ENCODE data around the gene ADAM8. TPM values are rescaled to one million over a fixed set of nuclear protein-coding genes. Genes with fewer than 3 reads are reported as not detected.

Gene ADAM8
- total and polyA plus RNA-seq, 2 of the 4 experiments (the other 2 are of a cell fraction) = under 0.01 to 0.74 TPM

GRCh38 chr10:133227256-133227655 lies 49.4 kb downstream of the ADAM8 start:
- Histone ChIP-seq H2BK120ac (ENCODE audit: low read depth, low read length) (no peak overlapping the region), H2AFZ (replicated peaks; ENCODE audit: low read length, poor library complexity) (no peak overlapping the region), H4K8ac (ENCODE audit: low read depth in 2 of 2, low read length in 2 of 2) (no peak overlapping the region), H2BK15ac (ENCODE audit: low read depth, low read length) (no peak overlapping the region), H2AK5ac (ENCODE audit: low read depth, low read length) (no peak overlapping the region), H4K20me1 (ENCODE audit: insufficient read depth, low read length) (no peaks in the 10 kb centered on the region), H3K79me1 (ENCODE audit: low read depth in 1 of 2, low read length in 2 of 2) (no peaks in the 10 kb centered on the region), H4K5ac (ENCODE audit: low read depth, low read length) (no peak overlapping the region), H3K4me3 (ENCODE audit: insufficient read depth, low read depth, low read length) (no peak overlapping the region), H3K4me1 (ENCODE audit: control insufficient read depth, insufficient read depth, low read length) (no peaks in the 10 kb centered on the region), H3K9me1 (ENCODE audit: insufficient read depth, low read length) (no peaks in the 10 kb centered on the region), H2AK9ac (replicated peaks; ENCODE audit: low read depth, low read length, poor library complexity) (no peak overlapping the region), H3K14ac (replicated peaks; ENCODE audit: low read depth, low read length) (no peak overlapping the region), H3K9me3 (ENCODE audit: control insufficient read depth, insufficient read depth, low read length) (no peaks in the 10 kb centered on the region), H3K27ac (ENCODE audit: insufficient read depth, low read length) (no peak overlapping the region), H3K27me3 (ENCODE audit: control insufficient read depth, insufficient read depth, low read length) (peaks cover 41% of the 10 kb centered on the region), H3K56ac (ENCODE audit: extremely low read depth, insufficient read depth, low read length) (no peak overlapping the region), H3K4ac (ENCODE audit: low read depth, low read length) (no peak overlapping the region), H4K91ac (ENCODE audit: insufficient read depth, low read depth, low read length) (no peak overlapping the region), H3K36me3 (ENCODE audit: control insufficient read depth, insufficient read depth, low read length) (no peaks in the 10 kb centered on the region), H3K23ac (ENCODE audit: low read depth, low read length) (no peak overlapping the region), H3K18ac (ENCODE audit: low read depth, low read length) (no peak overlapping the region), H2BK20ac (ENCODE audit: low read depth, low read length) (no peak overlapping the region), H2BK5ac (ENCODE audit: low read depth, low read length, poor library complexity, severe bottlenecking) (no peak overlapping the region), H3K4me2 (ENCODE audit: low read depth, low read length) (no peak overlapping the region), H3K9ac (ENCODE audit: low read depth, low read length) (no peak overlapping the region)
- BruUV-seq (replicated peaks) = no TSS peak
- in situ Hi-C loops (cut with MboI; ENCODE audit: low sequenced_read_pairs) = no loop called here
- WGBS, 2 experiments (ENCODE audit: extremely low coverage in 2 of 2, insufficient read length in 1 of 2) = 75% methylated on average over 8 of the region's 21 CpGs; no CpG with 5 or more reads in 1 of the 2 experiments
- ChIA-PET POLR2A (ENCODE audit: unreplicated experiment) (no interaction called here), CTCF (interaction anchor here (0.5 kb wide), 1 partner anchor 506 kb away, joined by 3 read pairs; no protein-coding TSS in a partner anchor)
- ATAC-seq (ENCODE audit: low read depth) (no peak), DNase-seq (no peak)
- no peak for TF ChIP-seq POLR2A (IDR thresholded peaks at IDR 0.05; ENCODE audit: low read depth, low read length)
- no peak for TF ChIP-seq BHLHE40 (IDR thresholded peaks at IDR 0.05; ENCODE audit: low read depth, low read length)
- TF ChIP-seq RCOR1 (IDR thresholded peaks at IDR 0.05; ENCODE audit: insufficient replicate concordance, low read length) = no peak
- no peak for TF ChIP-seq ELK1 (IDR thresholded peaks at IDR 0.05; ENCODE audit: borderline replicate concordance, low read depth, low read length)
- TF ChIP-seq CHD1 (IDR thresholded peaks at IDR 0.05; ENCODE audit: low read depth, low read length) = no peak
- TF ChIP-seq NFE2L2 (IDR thresholded peaks at IDR 0.05; ENCODE audit: low read depth, low read length) = no peak
- TF ChIP-seq MAFK (IDR thresholded peaks at IDR 0.05; ENCODE audit: low read depth, low read length) = no peak
- no peak for TF ChIP-seq USF2 (IDR thresholded peaks at IDR 0.05; ENCODE audit: low read depth, low read length)
- TF ChIP-seq MAZ (IDR thresholded peaks at IDR 0.05; ENCODE audit: borderline replicate concordance, low read depth, low read length) = no peak
- TF ChIP-seq CEBPB (IDR thresholded peaks at IDR 0.05; ENCODE audit: low read depth, low read length) = no peak
- no peak for TF ChIP-seq RAD21 (IDR thresholded peaks at IDR 0.05; ENCODE audit: low read length)
- no peak for TF ChIP-seq MXI1 (IDR thresholded peaks at IDR 0.05; ENCODE audit: borderline replicate concordance, low read depth, low read length)
- TF ChIP-seq RFX5 (IDR thresholded peaks at IDR 0.05; ENCODE audit: low read depth, low read length) = no peak
- dilution Hi-C loops (cut with HindIII; ENCODE audit: low sequenced_read_pairs, unreplicated experiment) = no loop called here
- intact Hi-C loops (cut with micrococcal nuclease) = no loop called here
